Activated CD8-positive, alpha-beta memory T cell treated with anti-CD3 and anti-CD28 coated beads, Interleukin-2, amount 50 U/mL, for 24 hours (primary cell): Measurements from ENCODE around the gene GABBR2.

Experiments used
- DNase-seq: peaks from one replicate; pipeline ENCODE4 v3.0.0-alpha.2; 2020; ENCODE audit errors: extremely low read depth

GABBR2 gene

DNA sequence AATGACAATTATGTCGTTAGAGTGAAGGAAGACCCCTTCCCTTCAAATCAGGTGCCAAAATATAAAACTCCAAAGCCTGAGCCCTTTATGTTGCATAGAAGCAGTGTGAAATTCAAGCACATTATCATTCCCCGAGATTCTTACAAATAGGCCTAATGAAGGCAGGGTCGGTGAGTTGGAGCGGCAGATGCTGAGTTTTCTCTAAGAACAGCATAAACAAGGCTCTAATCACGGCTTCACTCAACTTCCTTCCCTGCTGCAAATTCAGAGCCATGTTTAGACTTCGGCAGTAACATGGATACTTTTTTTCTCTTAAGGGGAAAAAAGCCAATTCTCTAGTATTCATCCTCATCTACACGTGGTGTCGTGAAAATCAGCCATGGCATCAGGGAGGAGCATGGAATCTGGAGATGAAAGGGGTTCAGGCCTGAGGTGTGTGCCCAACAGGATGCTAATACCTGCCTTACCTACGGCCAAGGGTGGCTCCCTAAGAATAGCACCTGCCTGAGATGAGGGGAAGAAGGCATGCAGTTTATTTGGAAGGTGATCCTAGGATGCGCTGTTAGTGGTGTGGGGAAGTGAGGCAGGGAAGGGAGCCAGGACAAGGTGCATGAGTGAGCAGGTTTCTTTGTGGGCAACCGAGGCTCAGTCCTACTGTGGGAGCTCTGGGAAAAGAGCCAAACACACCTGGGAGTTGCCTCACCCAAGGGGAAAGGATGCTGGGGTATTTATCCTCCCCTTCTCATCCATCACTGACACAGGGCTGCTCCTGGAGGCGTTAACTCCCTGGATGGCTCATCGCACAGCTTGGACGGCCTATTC lies 306.5 kb downstream of the GABBR2 start:
- no peak for DNase-seq

DNA sequence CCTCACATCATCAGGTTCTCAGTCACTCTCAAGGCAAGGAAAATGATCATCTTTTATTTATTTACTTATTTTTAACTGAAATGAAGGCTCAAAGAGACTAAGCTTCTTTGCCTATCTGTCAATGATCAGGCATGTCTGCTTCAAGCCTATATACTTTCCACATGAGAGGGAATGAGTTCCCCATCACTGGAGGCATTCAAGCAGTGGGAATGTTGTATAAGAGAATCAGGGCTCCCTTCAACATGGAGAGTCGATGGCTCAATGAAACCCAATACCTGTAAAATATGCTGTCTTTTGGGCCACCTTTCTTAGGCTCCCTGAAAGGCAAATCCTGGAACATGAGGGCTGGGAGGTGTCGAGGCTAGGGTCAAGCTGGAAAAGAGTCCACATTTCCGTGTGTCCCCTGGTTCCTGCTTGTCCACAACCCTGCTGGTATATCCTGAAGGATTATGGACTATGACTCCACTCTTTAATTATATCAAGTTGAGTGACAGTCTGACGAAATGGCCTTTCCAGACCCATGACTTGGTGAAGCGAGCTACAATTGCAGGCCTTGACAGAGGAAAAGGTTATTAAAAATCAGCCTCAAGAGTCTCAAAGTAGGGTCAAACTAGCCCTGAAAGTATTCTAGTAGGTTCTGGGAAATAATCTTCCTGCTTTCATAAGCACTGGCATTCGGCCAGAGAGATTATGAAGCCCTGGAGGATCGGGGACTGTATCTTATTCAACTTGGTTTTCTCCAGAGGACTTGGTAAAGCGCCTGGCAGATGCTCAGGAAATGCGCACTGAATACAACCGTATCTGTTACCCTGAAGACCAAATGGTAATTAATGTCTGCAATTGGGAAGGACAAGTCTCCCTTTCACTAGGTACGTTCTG lies 307.4 kb downstream of the GABBR2 start:
- DNase-seq: no peak

DNA sequence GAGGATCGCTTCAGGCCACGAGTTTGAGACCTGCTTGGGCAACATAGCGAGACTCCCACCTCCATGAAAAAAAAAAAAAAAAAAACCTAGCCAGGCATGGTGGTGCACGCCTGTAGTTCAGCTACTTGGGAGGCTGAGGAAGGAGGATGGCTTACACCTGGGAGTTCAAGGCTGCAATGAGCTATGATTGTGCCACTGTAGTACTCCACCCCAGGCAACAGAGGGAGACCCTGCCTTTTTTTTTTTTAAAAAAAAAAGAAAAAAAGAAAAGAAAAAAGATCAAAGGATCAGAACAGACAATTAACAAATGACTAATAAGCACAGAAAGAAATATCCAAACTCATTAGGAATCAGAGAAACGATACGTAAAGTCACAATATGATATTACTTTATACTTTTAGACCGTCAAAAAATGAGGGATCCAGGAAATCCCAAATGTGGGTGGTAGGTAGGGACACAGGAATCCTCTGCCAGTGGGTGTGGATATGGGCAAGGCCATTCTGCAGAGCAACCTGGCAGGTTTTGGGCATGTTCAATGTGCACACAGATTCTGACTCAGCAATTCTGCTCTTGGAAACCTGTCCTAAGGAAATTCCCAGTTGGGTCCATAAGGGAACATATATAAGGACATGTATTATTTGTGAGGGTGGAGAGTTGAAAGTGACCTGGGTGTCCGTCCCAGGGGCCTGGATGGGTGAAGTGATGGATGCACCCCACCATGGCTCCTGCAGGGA lies 308.6 kb downstream of the GABBR2 start:
- no peak for DNase-seq

DNA sequence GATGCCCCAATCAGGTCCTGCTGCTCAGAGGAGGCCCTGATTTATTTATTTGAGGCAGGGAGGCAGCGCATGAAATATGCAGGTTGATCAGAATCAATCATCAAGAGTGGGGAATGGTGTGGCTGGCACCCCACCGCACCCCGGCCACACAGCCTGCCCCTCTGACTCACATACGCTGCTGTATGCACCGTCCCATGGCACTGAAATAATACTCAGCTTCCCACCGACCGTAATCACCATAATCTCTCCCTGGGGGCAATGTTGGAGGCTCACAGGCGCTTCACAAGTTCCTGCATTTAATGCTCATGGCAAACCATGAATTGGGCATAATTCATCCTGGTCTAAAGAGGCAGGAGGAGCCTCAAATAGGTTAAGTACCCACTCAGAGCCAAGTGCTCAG lies 312.1 kb downstream of the GABBR2 start:
- no peak for DNase-seq

DNA sequence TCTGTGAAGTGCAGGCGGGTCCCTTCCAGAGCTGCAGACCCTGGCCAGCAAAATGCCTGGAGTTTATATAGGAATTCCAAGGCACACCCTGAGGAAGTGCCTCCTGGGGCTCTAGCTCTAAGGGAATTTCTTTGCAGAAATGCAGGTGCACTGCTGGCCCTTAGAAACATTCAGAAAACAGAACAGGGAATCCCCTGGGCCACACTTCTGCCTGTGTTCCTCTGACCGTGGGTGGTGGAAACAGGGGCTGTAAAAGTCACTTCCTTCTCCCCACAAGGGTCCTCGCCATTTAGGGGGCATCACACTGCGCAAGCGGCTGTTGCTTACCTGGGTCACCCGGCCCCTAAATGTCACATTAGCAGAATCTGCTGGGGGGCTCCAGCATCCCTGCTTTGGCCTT lies 312.5 kb downstream of the GABBR2 start:
- DNase-seq: no peak

DNA sequence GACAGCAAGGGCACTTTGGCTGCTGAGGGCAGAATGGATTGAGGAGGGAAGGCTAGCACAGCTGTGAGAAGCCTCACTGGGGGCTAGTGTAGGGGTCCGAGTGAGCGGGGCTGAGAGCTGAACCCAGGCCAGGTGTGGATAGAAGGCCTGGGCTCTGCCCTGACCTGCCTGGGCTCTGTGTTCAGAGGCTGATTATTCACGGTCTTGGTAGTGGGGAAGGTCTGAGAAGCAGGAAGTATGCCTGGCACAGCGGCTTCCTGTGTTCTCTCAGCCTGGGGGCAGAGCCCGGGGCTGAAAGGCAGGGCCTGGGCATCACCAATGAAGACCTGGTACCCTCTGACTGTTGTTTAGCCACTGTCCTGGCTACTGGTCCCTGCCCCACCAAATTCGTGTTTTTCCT lies 316.9 kb downstream of the GABBR2 start:
- DNase-seq: no peak

DNA sequence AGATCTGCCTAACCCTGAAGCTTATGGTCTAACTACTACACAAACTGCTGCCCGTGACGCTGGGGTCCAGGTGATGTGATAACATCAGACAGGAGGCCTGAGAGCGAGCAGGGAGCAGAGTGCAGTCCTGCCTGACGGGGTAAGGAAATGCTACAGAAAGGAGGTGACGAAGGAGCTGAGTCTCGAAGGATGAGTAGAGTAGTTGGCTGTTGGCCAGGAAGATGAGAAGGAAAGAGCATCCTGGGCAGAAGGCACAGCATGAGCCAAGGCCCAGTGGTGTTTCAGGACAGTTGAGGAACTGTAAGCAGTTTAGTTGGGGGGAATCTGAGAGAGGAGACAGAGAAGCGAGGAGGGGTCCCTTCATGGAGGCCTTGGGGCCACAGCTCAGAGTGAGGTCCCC lies 317.3 kb downstream of the GABBR2 start:
- DNase-seq: no peak

DNA sequence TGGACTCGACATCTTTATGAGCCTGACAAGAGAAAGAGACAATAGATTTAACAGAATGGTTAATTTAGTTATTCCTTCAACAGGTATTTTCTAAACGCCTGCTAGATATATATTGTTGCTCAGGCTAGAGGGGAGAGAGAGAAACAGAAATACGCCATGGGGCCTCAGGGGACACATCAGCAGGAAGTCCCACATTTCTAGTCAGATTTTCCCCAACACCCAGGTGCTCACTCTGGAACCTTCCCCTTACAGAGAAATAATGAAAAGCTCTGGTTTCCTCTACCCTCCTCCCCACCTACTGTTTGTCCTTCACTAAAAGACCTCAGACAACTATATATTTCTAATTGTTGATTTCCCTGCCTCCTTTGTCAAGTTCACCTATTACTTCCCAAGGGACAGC lies 323.0 kb downstream of the GABBR2 start:
- DNase-seq: no peak

DNA sequence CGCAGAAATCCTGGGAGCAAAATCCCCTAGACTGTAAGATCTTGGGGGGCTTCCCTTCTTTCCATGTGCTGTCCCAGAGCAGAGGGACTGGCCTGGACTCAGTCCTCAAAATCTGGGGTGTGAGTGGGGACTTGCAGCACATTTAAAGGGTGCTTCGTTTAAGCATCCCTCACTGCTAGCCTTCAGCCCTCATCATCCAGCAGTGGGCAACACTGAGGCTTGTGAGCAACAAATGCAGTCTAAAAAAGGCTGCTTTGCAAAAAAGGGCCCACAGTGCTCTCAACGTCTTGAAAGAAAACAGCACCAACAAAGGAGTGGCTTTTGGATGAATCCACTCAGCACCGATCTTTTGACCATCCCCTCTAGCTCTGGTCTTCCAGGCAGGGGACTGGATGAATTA lies 325.0 kb downstream of the GABBR2 start:
- no peak for DNase-seq

DNA sequence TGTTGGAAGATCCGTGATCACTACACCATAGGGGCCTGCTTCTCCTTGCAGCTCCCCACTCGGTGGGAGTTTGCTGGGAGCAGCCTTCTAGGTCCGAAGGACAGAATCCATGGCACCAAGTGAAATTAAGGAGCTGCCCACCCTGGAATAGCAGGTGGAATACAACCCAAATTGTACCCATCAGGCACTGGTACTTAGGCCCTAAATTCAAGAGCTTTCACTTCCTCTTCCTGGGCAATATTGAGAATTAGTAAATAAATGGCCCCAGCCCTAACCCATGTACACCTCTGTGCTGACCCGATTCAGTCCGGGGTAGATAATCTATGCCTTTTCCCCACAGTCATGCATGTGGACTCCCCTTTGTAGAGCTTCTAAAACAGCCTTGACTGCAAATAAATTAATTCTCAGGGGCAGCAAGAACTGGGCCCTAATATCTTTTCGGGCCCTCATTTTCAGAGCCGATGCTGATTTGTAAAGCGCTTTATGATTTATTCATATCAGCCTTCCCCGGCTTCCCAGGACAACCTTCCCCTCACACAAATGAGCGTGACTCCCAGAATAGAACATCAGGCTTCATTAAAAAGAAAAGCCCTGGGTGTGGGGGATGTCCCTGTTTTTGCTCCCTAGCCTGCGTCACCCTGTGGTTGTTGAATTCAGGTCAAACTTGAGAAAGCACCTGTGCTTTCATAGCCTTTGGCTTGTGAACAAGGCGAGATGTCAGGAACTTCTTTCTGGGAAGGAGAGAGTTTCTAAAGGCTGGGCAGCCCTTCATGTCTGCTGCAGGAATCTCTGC lies 327.2 kb downstream of the GABBR2 start:
- no peak for DNase-seq

DNA sequence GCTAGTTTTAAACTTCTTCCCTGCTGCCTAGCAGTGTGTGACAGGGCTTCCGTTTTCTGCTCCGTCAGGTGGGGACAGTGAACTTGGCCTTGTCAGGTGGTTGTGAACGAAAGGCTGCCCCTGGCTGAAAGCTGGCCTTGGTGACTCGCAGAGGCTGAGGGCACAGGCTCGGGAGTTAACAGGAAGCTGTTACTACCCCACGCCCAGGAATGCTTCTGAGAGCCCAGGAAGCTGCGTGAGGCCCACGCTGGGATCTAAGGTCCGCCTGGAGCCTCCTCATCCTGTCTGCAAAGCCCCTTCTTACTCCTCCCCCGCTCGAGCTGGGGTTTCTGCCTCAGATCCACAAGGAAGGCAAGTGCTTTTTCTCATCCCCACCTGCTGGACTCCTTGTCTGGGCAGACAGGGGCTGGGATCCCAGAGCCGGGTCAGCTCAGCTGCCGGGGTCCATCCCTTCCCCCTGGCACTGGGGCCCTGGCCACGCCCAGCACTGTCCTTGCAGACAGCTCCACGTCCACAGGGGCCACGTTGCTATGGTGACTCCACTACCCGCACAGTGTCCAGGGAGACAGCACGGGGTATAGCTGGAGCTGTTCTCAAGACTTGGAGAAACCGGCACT lies 328.6 kb downstream of the GABBR2 start:
- no peak for DNase-seq

DNA sequence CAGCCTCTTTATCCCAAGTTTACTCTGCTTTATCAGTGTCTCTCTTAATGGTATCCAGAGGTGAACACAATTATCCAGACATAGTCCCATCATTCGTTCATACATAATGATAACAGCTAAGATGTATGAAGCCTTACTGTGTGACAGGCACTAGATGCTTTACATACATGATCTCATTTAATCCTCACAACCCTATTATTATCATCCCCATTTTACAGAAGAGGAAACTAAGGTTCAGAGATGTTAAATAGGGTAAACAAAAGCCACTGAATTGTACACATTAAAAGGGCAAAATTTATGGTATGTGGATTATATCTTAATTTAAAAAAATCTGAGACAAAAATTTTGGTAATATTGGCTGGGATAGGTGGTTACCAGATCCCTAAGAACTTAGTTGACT lies 329.2 kb downstream of the GABBR2 start:
- no peak for DNase-seq

DNA sequence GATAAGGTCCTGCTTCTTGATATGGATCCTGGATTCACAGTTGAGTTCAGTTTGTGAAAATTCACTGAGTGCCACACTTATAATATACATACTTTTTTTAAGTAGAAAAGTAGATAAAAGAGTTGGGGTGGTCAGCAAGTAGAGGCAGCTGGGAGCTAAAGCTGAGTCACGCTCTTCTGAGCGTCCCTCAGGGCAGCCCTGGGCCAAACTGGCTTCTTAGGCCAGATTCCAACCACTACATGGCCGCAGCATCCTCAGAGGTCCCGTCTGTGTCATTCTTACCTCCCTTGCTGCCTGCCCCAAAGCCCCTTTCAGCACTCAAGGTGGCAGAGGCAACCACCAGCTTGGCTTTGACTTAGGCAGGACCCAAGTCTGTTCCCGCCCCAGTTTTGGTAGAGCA lies 329.9 kb downstream of the GABBR2 start:
- DNase-seq: no peak

DNA sequence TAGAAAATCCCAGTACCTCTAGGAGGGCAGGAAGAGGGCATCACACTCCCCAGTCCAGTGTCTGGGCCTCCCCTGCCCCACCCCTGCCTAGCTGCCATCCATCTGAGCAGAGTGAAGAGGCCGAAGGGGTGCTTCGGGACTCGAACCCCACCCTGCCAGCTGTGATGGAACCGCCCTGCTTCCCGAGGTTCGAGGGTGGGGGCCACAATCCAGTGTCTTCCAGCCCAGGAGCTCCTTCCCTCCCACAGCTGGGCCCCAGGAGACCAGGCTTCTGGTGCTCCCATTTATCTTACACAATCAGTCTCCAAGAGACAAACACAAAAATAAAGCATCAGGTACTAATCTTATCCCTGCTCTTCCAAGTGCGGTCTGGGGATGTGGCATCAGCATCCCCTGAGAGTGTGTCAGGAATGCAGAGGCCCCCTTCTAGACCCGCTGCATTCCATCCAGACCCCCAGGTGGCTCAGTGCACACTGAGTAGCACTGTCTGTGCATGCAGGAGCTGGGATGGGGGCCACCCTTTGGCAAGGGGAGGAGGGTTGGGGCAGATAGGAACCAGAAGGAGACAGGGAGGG lies 330.4 kb downstream of the GABBR2 start:
- DNase-seq: no peak

DNA sequence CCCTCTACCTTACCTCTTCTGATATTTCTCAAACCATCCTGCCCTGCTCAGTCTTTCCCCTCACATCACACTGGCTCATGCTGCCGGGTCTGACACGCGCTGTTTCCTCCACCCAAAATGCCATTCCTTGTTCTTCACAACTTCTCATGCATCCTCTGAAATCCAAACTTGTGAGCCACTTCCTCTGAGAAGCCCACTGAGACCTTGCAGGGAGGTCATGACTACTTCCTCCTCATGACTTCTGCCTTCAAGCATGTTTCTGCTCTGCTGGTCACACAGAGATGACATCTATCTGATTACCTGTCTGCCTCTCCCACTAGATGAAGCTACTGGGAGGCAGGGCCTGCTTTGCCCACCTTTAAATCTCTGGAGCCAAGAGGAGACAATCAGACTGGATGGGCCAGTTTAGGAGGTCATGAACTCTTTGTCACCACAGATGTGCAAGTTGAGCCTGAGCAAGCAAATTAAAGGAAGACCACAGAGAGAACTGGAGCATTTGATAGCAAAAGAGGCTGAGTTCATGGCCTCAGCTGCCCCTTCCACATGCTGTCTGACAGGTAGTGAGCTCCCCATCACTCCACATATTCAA lies 333.5 kb downstream of the GABBR2 start:
- no peak for DNase-seq

DNA sequence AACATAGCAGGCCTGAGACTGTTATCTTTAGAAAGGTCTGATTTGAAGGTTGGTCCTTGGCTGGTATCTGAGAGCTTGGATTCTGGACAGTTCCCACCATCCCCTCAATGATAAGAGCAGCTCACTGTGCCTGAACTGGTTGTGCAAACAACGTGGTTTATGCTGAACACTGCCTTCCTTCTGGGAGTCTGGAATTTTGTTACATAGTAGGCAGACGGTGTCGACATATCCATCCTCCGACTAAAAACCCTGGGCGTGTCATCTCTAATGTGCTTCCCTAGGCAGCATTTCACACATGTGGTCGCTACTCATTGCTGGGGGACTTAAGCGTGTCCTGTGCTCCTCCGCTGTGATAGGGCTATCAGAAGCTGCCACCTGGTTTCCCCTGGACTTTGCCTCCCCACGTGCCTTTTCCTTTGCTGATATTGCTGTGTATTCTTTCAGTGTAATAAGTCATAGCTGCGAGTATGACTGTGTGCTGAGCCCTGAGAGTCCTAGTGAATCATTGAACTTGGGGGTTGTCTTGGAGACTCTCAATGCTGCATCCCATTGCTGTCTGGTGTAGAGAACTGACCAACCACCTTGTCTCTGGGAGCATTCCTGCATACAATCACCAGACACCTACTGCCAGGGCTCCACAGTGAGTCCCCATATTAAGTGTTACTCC lies 334.2 kb downstream of the GABBR2 start:
- DNase-seq: no peak

DNA sequence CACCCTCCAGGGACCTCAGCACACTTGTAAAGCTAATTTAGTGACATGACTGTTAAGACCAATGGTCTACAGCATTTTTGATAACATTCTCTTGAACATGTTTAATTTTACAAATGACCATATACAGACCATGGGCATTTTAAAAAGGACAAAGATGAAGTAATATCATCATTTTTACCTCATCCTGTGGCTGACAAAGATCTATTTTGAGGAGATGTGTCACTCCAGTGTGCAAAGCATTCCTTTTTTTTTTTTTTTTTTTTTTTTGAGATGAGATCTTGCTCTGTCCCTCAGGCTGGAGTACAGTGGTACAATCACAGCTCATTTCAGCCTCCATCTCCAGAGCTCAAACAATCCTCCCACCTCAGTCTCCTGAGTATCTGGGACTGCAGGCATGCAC lies 335.1 kb downstream of the GABBR2 start:
- no peak for DNase-seq

DNA sequence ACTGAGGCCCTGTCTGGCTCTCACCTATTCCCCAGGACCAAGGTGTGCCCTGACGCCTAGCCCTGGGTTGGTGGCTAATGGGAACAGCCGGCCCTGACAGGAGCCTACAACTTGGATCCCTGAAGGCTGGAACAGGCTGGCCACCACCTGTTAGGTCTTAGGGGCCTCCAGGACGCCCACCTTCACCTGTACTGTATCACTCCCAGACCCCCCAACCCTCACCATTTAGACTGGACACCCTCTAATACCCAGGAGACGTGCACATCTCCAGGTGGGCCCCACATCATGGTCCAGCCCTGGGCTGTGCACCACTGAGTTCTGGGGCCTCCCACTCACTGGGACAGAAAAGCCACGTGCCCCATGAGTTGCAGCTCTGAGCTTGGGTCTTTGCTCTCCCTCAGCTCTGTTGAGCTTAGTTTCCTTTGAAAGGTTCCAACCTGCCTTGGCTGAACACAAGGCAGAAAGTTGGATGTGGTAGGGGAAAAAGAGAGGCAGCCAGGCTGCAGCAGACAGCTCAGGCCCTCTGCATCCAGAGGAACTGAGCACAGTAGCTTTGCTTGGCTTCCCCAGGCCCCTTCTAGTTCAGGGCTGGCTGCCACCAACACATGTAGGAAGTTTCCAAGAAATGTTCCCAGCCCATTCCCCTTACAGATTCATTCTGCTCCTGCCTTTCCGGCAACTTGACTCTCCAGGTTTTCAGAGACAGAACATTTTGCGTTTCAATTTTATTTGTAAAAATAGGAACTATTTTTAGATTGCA lies 336.5 kb downstream of the GABBR2 start:
- no peak for DNase-seq

DNA sequence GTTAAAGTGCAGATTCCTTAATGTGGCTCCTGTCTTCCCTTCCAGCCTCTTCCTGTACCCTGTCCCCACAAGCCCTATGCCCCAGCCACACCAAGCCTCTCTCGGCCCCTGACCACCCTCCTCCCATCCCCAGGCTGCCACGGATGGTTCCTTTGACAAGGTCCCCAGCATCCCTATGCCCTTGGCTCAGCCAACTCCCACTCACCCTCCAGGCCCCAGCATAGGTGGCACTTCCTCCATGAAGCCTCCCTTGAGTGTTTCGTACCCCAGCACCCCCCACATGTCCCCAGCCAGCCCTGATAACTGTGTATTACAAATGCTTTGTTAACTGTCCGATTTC lies 337.8 kb downstream of the GABBR2 start:
- no peak for DNase-seq
